Liver (tissue), 3 donors: ENCODE measurements around the gene CBR3.

Experiments used
- TF ChIP-seq, protein P1 (sequence below): fragments of 150-350 bp; IDR thresholded peaks from 2 replicates; pipeline ENCODE4 v1.5.1; 2017; ENCODE audit warnings: improper control_type of control experiment, low read depth, low read length; ENCODE audit not compliant: missing input control
- TF ChIP-seq, protein P2 (sequence below): IDR thresholded peaks from 2 replicates; pipeline ENCODE4 v1.6.1; 2016; ENCODE audit warnings: antibody characterized with exemption
- donor health status: healthy.
- donor health status: healthy.

DNA sequence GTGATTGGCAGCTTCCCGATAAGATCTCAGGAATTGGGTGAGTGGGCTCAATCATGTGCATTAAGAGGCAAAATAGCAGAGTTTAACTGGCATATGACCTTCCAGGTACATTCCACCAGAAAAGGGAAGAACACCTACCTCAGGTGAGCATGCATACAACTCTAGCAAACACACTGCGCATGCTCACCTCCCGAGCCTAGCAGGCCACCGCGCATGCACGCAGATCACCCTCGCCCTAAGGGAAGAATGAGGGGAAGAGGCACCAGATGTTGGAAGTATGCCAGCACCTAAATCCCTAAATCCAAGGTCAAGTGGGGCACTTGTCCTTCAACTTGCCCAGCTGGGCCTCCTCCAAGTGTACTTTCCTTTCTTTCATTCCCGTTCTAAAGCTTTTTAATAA, 23.6 kb upstream of the CBR3 start:
- TF ChIP-seq, protein P1, sequence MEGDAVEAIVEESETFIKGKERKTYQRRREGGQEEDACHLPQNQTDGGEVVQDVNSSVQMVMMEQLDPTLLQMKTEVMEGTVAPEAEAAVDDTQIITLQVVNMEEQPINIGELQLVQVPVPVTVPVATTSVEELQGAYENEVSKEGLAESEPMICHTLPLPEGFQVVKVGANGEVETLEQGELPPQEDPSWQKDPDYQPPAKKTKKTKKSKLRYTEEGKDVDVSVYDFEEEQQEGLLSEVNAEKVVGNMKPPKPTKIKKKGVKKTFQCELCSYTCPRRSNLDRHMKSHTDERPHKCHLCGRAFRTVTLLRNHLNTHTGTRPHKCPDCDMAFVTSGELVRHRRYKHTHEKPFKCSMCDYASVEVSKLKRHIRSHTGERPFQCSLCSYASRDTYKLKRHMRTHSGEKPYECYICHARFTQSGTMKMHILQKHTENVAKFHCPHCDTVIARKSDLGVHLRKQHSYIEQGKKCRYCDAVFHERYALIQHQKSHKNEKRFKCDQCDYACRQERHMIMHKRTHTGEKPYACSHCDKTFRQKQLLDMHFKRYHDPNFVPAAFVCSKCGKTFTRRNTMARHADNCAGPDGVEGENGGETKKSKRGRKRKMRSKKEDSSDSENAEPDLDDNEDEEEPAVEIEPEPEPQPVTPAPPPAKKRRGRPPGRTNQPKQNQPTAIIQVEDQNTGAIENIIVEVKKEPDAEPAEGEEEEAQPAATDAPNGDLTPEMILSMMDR: no peak
- TF ChIP-seq, protein P2, sequence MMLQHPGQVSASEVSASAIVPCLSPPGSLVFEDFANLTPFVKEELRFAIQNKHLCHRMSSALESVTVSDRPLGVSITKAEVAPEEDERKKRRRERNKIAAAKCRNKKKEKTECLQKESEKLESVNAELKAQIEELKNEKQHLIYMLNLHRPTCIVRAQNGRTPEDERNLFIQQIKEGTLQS: no peak
